Erythroblast (primary cell): ENCODE data around the gene GATAD2B.

Experiments
- GATA1 ChIP-seq: IDR thresholded peaks from 2 replicates; pipeline ENCODE4 v1.6.1; 2011; ENCODE audit warnings: low read depth, mild to moderate bottlenecking, control low read depth, low read length, moderate library complexity
- POLR2A ChIP-seq: IDR thresholded peaks from 2 replicates; pipeline ENCODE4 v1.6.1; 2011; ENCODE audit warnings: mild to moderate bottlenecking, low read length

- peak; percentile 39 for TF ChIP-seq POLR2A
- no peak for TF ChIP-seq GATA1
Observed at GRCh38 chr1:153945795-153946621, 23.2 kb upstream of the GATAD2B start.
